IPS-11a (cell line): ENCODE results near the gene UNKL.

Experiments used
- H3K4me3 ChIP-seq: one replicate; pipeline ENCODE4 v1.5.1; 2013; ENCODE audit warnings: low read depth, low read length, control low read depth

Gene UNKL

DNA sequence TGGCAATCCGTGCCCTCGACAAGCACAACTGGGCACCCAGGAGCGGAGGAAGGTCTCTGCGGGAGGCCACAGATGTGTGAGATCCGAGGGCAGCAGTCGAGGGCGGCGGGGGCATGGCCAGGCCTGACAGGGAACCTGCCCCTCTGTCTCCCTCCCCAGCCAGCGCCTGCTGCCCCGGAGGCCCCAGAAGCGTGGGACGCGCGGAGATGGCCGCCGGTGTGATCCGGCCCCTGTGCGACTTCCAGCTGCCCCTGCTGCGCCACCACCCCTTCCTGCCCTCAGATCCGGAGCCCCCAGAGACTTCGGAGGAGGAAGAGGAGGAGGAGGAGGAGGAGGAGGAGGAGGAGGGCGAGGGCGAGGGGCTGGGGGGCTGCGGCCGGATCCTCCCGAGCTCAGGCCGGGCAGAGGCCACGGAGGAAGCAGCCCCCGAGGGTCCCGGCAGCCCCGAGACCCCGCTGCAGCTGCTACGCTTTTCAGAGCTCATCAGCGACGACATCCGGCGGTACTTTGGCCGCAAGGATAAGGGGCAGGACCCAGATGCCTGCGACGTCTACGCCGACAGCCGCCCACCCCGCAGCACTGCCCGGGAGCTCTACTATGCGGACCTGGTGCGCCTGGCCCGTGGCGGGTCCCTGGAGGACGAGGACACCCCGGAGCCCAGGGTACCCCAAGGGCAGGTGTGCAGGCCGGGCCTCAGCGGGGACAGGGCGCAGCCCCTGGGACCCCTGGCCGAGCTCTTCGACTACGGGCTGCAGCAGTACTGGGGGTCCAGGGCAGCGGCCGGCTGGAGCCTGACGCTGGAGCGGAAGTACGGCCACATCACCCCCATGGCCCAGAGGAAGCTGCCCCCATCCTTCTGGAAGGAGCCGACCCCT lies 18.1 kb upstream of the UNKL start:
- H3K4me3 ChIP-seq, result no peak overlapping the region

DNA sequence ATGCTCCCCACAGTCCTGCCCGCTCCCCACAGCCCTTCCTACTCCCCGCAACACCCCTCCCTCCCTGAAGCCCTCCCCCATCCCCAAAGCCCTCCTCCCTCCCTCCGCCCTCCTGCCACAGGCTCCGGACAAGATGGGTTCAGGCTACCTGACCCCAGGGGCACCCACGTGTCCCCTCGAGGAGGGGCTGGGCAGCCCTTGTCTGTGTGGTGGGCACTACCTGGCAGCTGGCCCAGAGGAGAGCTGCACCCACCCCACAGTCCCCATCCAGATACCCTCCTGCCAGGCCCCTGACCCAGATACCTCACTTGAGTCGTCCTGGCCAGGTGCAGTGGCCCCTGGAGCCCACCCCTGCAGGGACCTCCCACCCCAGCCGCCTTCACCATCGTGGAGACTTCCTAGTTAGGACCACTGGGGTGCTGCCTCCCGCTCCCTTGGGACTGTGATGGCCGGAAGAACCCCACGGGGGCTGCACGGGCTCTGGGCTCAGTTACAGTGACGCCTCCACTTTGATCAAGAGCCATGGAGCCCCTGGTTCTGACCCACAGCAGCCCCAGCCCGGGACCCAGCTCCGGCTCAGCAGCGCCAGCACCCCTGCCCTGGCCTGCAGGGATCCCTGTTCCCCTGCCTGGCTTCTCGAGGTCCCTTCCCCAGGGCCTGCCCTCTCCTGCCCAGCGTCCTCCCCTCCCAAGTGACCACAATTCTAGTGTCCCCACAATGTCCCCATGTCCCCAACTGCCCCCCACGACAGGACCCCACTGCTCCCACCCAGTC lies 17.2 kb upstream of the UNKL start:
- H3K4me3 ChIP-seq, result no peak overlapping the region

DNA sequence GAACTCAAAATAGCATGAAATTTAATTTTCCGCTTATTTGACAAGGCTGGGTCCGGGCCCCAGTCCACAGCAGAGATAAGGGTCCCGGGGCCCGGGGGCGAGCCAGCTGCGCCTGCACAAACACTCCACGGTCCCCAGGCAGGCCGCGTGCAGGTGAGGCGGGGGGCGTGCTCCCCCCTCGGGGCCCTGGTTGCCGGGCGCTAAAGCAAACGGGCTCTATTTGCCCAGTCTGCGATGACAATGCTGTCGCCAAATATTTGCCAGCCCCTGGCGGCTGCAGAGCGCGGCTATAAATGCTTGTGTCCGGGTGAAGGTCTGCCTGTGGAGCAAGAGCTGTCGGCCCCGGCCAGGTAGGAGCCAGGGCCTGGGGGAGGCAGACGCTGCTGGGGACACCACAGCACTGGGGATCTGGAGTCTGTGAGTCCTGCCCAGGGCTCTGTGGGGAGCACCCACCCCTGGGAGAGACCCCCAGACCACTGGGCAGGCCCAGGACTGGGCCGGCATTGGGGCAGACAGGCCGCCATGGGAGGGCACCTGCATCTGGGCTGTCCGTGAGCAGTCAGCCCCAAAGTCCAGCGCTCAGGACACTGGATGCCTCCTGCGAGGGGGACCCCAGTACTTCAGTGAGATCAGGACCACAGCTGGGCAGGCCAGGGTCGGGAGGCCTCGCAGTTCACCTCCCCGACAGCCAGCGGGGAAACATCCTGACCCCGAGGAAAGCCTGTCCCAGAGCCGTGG lies 16.4 kb upstream of the UNKL start, which contains the start of gene PERCC1:
Gene PERCC1 (plus strand): TSS at position 320 of the 738 bp plus-strand sequence. CDS start 1,516 bp downstream, outside the sequence.
- H3K4me3 ChIP-seq, result no peak within 1 kb of the TSS

DNA sequence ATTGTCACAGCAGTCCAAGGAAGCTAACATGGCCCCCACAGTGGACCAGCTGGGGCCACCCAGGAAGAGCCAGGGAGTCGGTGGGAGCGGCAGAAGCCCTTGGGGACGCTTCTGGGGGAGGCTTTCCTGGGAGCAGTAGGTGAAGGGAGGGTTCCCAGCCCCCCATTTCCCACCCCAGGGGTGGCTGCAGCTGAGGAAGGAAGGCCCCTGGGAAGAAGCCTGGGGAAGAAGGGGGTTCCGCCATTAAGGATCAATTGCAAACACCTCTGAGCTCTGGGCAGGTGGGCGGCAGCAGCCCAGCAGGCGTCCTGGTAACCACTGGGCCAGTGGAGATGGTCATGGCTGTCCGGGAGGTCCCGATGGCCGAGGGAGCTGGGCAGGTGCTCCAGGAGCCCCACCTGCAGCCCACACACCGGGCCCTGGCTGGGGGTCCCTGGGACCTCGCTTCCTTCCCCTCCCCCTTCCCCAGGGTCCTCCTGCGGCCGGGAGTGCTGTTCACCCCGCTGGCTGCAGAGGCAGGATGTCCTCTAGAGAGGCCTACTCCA lies 15.8 kb upstream of the UNKL start:
- no peak overlapping the region for H3K4me3 ChIP-seq

DNA sequence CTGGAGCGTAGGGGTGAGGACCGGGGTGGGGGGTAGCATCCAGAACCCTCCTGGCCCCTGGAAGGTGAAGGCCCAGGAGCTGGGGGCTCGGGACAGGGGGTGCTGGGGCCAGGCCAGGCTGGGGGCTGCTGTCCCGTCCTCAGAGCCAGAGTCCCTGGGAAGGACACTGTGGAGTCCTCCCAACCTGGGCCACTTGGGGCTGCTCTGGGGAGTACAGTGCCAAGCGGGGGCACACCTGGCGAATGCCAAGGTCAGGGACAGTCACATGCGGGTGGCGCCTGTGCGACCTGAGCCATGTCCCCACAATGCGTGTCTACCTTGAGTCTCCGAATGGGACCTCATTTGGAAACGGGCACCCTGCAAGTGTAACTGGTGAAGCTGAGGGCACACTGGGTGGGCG lies 15.1 kb upstream of the UNKL start:
- no peak overlapping the region for H3K4me3 ChIP-seq

DNA sequence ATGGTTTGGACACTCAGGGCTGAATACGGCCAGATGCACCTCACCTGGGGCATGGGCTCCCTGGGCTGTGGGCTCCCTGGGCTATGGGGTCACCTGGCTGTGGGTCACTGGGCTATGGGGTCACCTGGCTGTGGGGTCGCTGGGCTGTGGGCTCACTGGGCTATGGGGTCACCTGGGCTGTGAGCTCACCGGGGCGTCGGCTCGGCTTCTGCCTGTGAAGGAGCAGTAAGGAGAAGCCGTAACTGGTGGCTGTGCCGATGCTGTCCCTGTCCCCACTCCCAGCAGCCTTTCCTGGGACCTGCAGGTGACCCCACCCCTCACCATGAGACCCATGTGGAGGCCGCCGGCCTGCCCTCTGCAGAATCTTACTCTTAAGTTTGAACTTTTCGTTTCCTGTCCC lies 14.5 kb upstream of the UNKL start:
- no peak overlapping the region for H3K4me3 ChIP-seq

DNA sequence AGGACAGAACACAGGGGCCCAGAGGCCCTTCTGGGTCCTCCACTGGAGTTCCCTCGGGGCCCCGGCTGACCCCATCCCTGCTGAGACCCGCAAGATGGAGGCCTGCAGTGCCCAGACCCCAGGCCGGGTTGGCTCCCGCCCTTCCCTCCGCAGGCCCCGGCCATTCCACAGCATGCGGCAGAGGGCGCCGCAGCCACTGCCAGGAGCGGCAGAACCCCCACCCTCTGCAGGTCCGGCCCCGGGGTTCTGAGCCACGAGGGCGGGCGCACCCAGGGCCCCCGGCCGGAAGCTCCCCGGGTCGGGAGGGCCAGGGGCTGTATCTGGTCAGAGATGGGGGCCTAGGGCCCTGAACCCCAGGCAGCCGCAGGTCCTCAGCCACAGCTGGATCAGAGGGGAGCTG lies 14.0 kb upstream of the UNKL start:
- no peak overlapping the region for H3K4me3 ChIP-seq

DNA sequence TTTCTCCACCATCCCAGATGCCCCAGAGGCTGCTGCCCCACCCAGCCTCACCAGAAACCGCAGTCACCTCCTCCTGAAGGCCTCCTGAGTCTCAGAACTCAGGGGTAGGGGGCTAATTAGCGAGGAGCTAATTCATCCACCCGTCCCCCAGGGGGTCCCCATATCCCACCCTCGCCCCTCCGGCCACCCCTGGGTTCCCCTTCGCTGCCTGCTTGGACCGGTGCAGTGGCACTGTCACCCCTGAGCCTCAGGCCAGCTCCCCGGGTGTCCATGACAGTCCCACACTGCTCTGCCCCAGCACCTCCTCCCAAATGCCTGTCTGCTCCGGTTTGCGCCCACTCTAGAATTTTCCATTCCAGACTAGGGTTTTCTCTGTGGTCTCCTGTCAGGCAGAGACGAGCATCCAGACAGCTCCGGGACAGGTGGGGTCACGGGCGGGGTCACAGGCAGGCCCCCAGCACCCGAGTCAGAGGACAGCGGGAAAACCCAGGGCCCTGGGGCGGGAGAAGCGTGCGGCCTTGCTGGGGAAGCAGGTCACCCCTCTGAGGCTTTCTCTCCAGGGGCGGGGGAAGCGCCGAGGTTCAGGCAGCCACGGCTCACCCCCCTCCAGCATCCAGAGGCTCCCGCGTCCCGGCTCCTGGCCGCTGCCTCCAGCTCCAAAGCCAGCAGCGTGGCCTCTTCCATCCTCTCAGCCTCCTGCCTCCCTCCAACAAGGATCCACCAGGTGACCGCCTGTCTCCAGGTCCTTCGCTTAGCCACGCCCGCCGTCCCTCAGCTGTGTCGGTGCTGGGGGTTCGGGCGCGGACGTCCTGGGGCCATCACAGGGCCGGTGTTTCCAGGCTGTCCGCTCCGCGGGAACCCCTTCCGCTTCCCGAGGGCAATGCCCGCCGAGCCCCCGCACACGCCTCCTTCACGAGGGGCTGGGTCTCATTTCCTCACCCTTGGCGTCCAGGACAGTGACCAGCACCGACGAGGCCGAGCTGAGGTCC lies 13.3 kb upstream of the UNKL start:
- H3K4me3 ChIP-seq, result no peak overlapping the region

DNA sequence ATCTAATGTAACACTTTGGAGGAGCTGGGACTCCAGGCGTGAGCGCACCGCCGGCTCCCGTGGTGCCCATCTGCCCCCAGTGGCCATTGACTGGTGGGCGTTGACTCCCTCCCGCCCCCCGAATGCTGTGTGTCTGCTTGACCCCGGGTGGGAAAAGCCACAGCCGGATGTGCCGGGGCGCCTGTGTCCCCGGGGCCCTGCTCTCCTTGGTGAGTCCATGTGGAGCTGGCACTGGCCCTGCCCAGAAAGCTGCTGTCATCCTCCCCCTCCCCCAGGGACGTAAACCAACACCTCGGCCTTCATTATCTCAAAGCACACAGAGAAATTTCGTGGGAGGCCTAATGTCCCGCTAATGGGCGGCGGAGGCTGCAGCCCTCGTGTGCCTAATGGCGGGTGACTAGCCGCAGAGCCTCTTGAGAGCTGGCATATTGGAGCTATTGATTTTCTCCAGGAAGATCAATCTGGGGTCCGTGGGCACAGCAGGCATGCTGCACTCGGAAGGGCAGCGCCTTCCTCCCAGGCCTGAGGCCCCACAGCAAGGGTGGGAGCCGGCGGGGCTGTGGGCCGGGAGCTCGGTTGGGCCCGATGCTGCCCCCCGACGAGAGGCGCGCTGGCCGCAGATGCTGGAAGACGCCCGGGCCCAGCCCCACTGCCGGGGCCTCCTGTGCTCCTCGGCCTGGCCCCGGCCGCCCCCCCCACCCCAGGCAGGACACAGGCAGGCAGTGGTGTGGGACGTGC lies 12.4 kb upstream of the UNKL start:
- no peak overlapping the region for H3K4me3 ChIP-seq

DNA sequence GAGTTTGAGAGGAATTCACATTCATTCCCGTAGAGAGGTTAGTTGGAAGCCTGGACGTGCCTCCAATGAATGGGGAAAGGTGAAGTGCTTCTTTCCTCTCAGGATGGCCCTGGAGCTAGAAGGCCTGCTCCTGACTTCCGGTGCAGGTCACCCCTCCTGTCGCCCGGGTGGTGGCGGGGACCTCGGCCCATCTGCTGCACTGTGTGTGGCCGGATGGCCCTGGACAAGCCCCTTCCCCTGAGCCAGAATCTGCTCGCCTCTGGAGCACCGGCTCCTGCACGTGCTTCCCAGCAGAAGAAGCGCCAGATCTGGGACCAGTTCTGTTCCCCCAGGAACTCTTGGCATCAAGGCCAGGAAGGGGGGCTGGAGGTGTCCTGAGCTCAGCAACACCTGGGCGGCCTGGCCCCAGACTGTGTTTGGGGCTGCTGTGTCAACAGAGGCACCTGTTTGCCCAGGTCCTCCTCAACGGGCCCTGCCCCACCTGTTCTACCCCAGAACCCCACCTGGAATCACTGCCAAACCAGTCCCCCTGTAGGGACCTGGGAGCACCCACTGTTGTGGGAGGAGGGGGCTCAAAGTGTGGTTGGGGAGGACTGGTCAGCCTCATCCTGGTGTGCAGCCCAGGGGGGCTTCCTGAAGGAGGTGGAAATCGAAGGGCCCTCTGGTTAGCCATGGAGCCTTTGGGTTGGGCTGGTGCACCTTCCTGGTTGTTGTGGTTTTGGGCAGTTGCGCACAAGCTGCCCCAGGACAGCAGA lies 11.3 kb upstream of the UNKL start:
- H3K4me3 ChIP-seq, result no peak overlapping the region

DNA sequence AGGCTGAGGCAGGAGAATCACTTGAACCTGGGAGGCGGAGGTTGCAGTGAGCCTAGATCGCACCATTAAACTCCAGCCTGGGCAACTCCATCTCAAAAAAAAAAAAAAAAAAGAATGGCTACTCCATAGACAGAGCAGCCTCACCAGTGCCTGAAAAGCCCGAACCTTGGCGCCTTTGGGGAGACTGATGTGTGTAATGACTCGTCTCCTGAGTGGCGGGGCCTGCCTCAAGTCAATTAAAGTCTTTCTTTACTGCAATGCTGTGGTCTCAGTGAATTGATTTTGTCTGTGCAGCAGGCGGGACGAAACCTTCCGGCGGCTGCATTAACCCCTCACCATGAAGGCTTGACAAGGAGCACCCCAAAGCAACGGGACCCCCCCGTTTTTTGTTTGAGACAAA lies 9.5 kb upstream of the UNKL start:
- H3K4me3 ChIP-seq, result no peak overlapping the region

DNA sequence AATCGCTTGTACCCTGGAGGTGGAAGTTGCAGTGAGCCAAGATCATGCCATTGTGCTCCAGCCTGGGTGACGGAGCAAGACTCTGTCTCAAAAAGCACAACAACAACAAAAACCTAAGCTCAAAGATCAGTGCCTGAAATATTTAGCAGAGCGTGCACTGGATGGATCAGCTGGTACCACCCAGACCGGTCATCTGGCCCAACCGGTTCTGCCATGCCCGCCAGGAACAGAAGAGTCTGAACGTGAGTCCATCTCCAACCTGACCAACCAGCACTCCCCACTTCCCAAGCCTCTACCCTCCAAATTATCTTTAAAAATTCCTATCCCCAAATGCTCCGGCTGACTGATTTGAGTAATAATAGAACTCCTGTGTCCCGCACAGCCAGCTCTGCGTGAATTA lies 7.6 kb upstream of the UNKL start:
- H3K4me3 ChIP-seq, result no peak overlapping the region

DNA sequence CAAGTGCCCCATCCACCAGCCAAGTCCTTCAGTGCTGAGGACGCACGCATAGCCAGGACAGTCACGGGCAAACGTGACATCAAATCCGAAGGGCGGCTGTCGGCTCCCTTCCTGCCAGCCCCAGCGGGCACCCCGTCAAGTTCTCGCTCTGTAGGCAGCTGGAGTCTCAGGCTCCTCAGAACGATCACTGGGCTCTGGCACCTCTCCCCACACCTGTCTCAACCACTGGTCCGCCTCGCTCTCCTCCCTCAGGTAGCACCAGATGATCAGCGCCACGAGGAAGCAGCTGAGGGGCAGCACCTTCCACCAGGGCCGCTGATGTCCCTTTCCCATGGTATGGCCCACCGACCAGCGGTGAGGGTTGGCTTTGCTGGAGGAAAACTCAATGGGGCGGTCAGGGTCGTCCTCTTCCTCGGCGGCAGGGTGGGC lies 5.6 kb upstream of the UNKL start:
- peak overlapping the region; percentile 92 for H3K4me3 ChIP-seq

DNA sequence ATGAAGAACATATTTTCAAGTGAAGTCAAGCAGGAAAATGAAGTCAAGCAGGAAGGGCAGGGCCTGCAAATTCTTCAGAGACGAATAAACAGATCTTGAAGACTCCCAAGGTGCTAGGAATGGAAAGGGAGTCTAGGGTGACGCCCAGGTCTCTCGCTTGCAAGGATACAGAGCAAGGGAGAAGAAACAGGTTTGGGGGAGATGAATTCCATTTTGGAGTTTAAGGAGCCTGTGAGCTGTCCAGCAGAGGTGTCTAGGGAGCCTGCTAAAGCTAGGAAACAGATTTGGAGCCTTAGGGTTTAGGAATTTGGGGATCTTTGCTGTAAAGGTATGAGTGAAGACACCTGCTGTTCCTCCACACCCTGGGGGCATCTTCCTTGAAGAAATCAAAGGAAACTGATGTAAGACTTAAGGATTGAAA lies 2.0 kb upstream of the UNKL start:
- H3K4me3 ChIP-seq, result no peak overlapping the region

DNA sequence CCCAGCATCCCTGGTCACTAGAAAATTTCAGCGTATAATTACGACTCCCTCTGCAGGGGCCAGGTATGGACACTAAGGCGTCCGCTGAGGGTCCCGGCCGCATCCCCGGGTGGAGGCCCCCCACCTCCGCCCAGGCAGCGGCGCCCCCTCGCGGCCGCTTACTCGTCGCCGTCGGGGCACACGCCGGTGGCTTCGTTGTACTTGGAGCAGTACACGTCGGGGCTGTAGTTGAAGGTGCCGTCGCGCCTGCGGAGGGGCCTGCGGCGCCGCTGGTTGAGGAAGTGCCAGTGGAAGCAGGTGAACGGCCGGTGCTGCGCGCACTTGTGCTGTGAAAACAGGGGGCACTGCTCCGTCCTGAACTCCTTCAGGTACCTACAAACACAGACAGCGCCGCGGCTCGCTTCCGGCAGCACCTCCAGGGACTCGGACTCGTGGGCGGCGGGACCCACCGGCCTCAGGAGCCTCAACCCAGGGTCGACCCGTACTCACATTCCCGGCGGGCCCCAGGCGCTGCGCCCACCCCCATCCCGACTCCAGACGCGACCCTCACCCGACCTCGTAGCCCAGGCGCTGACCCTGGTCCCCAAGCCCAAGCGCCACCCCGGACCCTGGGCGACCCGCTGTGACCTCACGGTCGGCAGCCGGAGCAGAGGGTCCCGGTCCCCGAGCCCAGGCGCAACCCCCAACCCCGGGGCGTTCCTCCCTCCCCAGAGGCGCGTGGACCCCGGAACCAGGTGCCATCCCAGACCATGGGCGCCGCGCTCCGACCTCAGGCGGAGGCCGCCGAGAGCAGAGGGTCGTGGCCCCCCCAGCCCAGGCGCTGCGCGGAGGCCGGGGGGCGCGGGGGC lies 596 bp downstream of the UNKL start:
- peak overlapping the region; percentile 72 for H3K4me3 ChIP-seq

DNA sequence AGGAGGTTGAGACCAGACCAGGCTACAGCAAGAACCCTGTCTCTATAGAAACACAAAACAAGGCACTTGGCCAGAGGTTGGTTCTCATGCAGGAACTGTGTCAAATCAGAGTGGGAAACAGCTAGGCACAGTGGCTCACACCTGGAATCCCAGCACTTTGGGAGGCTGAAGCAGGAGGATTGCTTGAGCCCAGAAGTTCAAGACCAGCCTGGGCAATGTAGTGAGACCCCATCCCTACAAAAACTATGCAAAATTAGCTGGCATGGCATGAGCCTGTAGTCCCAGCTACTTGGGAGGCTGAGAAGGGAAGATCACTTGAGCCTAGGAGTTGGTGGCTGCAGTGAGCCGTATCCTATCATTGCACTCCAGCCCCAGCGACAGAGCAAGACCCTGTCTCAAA lies 1.7 kb downstream of the UNKL start:
- H3K4me3 ChIP-seq, result no peak overlapping the region

DNA sequence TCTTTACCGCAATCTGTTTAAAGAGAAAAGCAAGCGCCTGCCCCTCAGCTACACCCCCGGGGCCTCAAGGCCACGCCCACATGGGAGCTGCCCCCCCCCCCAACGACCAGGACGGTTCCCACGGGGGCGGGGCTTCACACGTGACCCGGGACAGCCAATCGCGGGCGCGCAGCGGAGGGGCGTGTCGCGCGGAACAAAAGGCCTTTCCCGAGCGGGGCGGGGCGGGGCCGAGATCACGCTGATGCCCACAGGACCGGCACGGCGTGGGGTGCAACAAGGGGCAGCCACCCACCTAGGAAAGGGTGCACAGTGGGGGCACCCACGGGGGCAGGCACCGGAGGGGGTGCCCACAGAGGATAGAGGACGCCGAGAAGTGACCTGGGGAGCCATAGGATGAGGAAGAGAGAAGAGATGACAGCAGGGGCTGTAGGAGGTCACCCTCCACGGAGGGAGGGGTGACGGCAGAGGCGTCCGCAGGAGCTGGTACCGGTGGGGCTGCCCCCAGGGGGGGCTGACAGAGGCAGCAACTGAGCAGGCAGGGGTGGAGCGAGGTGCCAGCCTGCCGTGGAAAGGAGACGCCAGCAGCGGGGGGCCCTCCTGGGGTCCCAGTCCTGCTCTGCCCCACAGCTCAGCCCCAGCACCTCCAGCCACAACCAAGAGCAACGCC lies 6.2 kb downstream of the UNKL start:
- peak overlapping the region; percentile 67 for H3K4me3 ChIP-seq
